ENCODE data around the gene SLPI. TPM values are rescaled to one million over a fixed set of nuclear protein-coding genes. Genes with fewer than 3 reads are reported as not detected.

Gene SLPI
- total and polyA plus RNA-seq, 2 experiments from 2014 or later = not detected

- H3K4me2 ChIP-seq = no peak overlapping the region
- DNase-seq (ENCODE audit: low spot score) = no peak
- peaks cover 18% of the 10 kb centered on the region for H3K27me3 ChIP-seq (ENCODE audit: insufficient read depth)
- H3K9me2 ChIP-seq (ENCODE audit: insufficient read depth) = no peaks in the 10 kb centered on the region
- no peak overlapping the region for H3K4me3 ChIP-seq
- H3K27me3 Mint-ChIP-seq (ENCODE audit: insufficient read depth, low read depth, poor library complexity) = peaks cover 25% of the 10 kb centered on the region
- H3K36me3 Mint-ChIP-seq (ENCODE audit: low read depth) = peaks cover 19% of the 10 kb centered on the region; the same call in 2 of the 3 replicates
- peaks cover 24% of the 10 kb centered on the region for H3K9me3 Mint-ChIP-seq
- H3K27ac Mint-ChIP-seq = no peak overlapping the region
- no peaks in the 10 kb centered on the region; the same call in 1 of the 2 replicates for H3K36me3 ChIP-seq (ENCODE audit: insufficient read depth)
- no peak overlapping the region for H3K27ac ChIP-seq (ENCODE audit: low read depth)
- no peak overlapping the region for H2AFZ ChIP-seq
- ATAC-seq = no peak
- H3K4me1 ChIP-seq (ENCODE audit: insufficient read depth) = no peaks in the 10 kb centered on the region
- H4K20me1 ChIP-seq (replicated peaks; ENCODE audit: insufficient read depth) = no peaks in the 10 kb centered on the region
- TF ChIP-seq, protein P1, sequence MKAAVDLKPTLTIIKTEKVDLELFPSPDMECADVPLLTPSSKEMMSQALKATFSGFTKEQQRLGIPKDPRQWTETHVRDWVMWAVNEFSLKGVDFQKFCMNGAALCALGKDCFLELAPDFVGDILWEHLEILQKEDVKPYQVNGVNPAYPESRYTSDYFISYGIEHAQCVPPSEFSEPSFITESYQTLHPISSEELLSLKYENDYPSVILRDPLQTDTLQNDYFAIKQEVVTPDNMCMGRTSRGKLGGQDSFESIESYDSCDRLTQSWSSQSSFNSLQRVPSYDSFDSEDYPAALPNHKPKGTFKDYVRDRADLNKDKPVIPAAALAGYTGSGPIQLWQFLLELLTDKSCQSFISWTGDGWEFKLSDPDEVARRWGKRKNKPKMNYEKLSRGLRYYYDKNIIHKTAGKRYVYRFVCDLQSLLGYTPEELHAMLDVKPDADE (IDR thresholded peaks at IDR 0.05) = no peak
- no peak for TF ChIP-seq POLR2AphosphoS5 (IDR thresholded peaks at IDR 0.05; ENCODE audit: low read depth)
- H3K4me3 Mint-ChIP-seq = no peak overlapping the region
- 0 out of 2 replicates have a peak, but pooled peaks cover 4% of the 10 kb centered on the region for H3F3A ChIP-seq (replicated peaks; ENCODE audit: low read depth)
- H3K79me2 ChIP-seq (replicated peaks; ENCODE audit: insufficient read depth) = no peaks in the 10 kb centered on the region
- peaks cover 2% of the 10 kb centered on the region; the same call in 2 of the 3 replicates for H3K4me1 Mint-ChIP-seq
Observed at GRCh38 chr20:45297786-45298497, 43.6 kb upstream of the SLPI start.

- Histone ChIP-seq H3F3A (replicated peaks; ENCODE audit: low read depth) (0 out of 2 replicates have a peak, but pooled peaks cover 4% of the 10 kb centered on the region), H3K4me2 (no peak overlapping the region), H3K9me2 (ENCODE audit: insufficient read depth) (no peaks in the 10 kb centered on the region), H3K4me3 (no peak overlapping the region), H2AFZ (no peak overlapping the region), H3K27me3 (ENCODE audit: insufficient read depth) (peaks cover 42% of the 10 kb centered on the region), H4K20me1 (replicated peaks; ENCODE audit: insufficient read depth) (no peaks in the 10 kb centered on the region), H3K27ac (ENCODE audit: low read depth) (no peak overlapping the region), H3K4me1 (ENCODE audit: insufficient read depth) (0 out of 2 replicates have a peak, but pooled peaks cover 2% of the 10 kb centered on the region), H3K79me2 (replicated peaks; ENCODE audit: insufficient read depth) (no peaks in the 10 kb centered on the region), H3K36me3 (ENCODE audit: insufficient read depth) (no peaks in the 10 kb centered on the region; the same call in 1 of the 2 replicates)
- DNase-seq (ENCODE audit: low spot score) (no peak), ATAC-seq (no peak)
- H3K4me1 Mint-ChIP-seq = peaks cover 10% of the 10 kb centered on the region
- H3K9me3 Mint-ChIP-seq = peaks cover 24% of the 10 kb centered on the region
- no peak overlapping the region for H3K27ac Mint-ChIP-seq
- peaks cover 30% of the 10 kb centered on the region for H3K27me3 Mint-ChIP-seq (ENCODE audit: insufficient read depth, low read depth, poor library complexity)
- peaks cover 19% of the 10 kb centered on the region; the same call in 2 of the 3 replicates for H3K36me3 Mint-ChIP-seq (ENCODE audit: low read depth)
- H3K4me3 Mint-ChIP-seq = no peak overlapping the region
- no peak for TF ChIP-seq REST (IDR thresholded peaks at IDR 0.05; ENCODE audit: unreplicated experiment)
- TF ChIP-seq, protein P2, sequence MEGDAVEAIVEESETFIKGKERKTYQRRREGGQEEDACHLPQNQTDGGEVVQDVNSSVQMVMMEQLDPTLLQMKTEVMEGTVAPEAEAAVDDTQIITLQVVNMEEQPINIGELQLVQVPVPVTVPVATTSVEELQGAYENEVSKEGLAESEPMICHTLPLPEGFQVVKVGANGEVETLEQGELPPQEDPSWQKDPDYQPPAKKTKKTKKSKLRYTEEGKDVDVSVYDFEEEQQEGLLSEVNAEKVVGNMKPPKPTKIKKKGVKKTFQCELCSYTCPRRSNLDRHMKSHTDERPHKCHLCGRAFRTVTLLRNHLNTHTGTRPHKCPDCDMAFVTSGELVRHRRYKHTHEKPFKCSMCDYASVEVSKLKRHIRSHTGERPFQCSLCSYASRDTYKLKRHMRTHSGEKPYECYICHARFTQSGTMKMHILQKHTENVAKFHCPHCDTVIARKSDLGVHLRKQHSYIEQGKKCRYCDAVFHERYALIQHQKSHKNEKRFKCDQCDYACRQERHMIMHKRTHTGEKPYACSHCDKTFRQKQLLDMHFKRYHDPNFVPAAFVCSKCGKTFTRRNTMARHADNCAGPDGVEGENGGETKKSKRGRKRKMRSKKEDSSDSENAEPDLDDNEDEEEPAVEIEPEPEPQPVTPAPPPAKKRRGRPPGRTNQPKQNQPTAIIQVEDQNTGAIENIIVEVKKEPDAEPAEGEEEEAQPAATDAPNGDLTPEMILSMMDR (conservative IDR thresholded peaks at IDR 0.05; ENCODE audit: low read depth in 2 of 2) = no peak
- no peak for TF ChIP-seq POLR2AphosphoS5 (IDR thresholded peaks at IDR 0.05; ENCODE audit: low read depth)
- TF ChIP-seq ZNF331 (CRISPR knock-in tag; IDR thresholded peaks at IDR 0.05; ENCODE audit: low read depth) = no peak
- TF ChIP-seq, protein P3, sequence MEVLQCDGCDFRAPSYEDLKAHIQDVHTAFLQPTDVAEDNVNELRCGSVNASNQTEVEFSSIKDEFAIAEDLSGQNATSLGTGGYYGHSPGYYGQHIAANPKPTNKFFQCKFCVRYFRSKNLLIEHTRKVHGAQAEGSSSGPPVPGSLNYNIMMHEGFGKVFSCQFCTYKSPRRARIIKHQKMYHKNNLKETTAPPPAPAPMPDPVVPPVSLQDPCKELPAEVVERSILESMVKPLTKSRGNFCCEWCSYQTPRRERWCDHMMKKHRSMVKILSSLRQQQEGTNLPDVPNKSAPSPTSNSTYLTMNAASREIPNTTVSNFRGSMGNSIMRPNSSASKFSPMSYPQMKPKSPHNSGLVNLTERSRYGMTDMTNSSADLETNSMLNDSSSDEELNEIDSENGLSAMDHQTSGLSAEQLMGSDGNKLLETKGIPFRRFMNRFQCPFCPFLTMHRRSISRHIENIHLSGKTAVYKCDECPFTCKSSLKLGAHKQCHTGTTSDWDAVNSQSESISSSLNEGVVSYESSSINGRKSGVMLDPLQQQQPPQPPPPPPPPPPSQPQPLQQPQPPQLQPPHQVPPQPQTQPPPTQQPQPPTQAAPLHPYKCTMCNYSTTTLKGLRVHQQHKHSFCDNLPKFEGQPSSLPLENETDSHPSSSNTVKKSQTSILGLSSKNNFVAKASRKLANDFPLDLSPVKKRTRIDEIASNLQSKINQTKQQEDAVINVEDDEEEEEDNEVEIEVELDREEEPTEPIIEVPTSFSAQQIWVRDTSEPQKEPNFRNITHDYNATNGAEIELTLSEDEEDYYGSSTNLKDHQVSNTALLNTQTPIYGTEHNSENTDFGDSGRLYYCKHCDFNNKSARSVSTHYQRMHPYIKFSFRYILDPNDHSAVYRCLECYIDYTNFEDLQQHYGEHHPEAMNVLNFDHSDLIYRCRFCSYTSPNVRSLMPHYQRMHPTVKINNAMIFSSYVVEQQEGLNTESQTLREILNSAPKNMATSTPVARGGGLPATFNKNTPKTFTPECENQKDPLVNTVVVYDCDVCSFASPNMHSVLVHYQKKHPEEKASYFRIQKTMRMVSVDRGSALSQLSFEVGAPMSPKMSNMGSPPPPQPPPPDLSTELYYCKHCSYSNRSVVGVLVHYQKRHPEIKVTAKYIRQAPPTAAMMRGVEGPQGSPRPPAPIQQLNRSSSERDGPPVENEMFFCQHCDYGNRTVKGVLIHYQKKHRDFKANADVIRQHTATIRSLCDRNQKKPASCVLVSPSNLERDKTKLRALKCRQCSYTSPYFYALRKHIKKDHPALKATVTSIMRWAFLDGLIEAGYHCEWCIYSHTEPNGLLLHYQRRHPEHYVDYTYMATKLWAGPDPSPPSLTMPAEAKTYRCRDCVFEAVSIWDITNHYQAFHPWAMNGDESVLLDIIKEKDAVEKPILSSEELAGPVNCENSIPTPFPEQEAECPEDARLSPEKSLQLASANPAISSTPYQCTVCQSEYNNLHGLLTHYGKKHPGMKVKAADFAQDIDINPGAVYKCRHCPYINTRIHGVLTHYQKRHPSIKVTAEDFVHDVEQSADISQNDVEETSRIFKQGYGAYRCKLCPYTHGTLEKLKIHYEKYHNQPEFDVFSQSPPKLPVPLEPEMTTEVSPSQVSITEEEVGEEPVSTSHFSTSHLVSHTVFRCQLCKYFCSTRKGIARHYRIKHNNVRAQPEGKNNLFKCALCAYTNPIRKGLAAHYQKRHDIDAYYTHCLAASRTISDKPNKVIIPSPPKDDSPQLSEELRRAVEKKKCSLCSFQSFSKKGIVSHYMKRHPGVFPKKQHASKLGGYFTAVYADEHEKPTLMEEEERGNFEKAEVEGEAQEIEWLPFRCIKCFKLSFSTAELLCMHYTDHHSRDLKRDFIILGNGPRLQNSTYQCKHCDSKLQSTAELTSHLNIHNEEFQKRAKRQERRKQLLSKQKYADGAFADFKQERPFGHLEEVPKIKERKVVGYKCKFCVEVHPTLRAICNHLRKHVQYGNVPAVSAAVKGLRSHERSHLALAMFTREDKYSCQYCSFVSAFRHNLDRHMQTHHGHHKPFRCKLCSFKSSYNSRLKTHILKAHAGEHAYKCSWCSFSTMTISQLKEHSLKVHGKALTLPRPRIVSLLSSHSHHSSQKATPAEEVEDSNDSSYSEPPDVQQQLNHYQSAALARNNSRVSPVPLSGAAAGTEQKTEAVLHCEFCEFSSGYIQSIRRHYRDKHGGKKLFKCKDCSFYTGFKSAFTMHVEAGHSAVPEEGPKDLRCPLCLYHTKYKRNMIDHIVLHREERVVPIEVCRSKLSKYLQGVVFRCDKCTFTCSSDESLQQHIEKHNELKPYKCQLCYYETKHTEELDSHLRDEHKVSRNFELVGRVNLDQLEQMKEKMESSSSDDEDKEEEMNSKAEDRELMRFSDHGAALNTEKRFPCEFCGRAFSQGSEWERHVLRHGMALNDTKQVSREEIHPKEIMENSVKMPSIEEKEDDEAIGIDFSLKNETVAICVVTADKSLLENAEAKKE (CRISPR knock-in tag; IDR thresholded peaks at IDR 0.05) = no peak
- no peak for TF ChIP-seq ZNF114 (CRISPR knock-in tag; IDR thresholded peaks at IDR 0.05)
Observed at GRCh38 chr20:45294659-45295058, 40.3 kb upstream of the SLPI start.

Data from GM23338 (cell line).